OCI-LY3 (cell line): Measurements from ENCODE around the gene ASXL1.

Experiments used
- EZH2phosphoT487 ChIP-seq: fragments of 200-600 bp; shearing (Covaris generic); IDR thresholded peaks from 2 replicates; pipeline ENCODE4 v1.6.1; 2018; ENCODE audit warnings: antibody characterized with exemption, mixed run types, low read depth
- TF ChIP-seq, protein P1 (sequence below): fragments of 200-600, 300-600 bp; sonication (generic); IDR thresholded peaks from 2 replicates; pipeline ENCODE4 v1.5.1; 2014; ENCODE audit warnings: antibody characterized with exemption, low read length, low read depth

DNA sequence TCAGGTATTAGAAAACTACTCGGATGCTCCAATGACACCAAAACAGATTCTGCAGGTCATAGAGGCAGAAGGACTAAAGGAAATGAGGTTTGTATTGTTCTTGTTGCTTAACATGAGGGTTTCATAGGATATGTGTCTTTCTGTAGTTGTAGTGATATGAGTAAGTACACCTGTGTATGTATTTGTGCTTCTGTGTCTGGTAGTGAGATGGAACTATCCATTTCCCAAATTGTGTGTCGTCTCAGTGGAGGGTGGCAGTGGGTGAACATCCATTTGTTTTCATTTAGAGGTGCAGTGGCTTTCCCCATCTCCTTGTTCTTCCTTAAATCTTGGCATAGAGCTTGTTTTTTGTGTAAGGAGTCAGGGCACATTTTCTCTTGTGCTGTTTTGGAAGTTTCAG lies 8.2 kb downstream of the ASXL1 start:
- TF ChIP-seq, protein P1, sequence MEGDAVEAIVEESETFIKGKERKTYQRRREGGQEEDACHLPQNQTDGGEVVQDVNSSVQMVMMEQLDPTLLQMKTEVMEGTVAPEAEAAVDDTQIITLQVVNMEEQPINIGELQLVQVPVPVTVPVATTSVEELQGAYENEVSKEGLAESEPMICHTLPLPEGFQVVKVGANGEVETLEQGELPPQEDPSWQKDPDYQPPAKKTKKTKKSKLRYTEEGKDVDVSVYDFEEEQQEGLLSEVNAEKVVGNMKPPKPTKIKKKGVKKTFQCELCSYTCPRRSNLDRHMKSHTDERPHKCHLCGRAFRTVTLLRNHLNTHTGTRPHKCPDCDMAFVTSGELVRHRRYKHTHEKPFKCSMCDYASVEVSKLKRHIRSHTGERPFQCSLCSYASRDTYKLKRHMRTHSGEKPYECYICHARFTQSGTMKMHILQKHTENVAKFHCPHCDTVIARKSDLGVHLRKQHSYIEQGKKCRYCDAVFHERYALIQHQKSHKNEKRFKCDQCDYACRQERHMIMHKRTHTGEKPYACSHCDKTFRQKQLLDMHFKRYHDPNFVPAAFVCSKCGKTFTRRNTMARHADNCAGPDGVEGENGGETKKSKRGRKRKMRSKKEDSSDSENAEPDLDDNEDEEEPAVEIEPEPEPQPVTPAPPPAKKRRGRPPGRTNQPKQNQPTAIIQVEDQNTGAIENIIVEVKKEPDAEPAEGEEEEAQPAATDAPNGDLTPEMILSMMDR: no peak
- TF ChIP-seq EZH2phosphoT487: no peak
